Calu3 (cell line): ENCODE data around the gene PODXL2. TPM values are rescaled to one million over a fixed set of nuclear protein-coding genes. Genes with fewer than 3 reads are reported as not detected.

Experiments
- BruUV-seq: library from RNA; stranded (reverse); fragments of 400-500 nt; replicated peaks from 2 replicates; lab custom pipeline; 2021; lab: Mats Ljungman, UMichigan
- CTCF ChIA-PET: fragments of 300-600 bp; sonication (Branson Sonifier 250); formaldehyde crosslinking; loops from one replicate; lab custom pipeline; 2022; ENCODE audit warnings: antibody characterized with exemption; lab: Charles Lee
- DNase-seq: peaks from one replicate; pipeline ENCODE4 v3.0.0; 2022
- H3K27ac Mint-ChIP-seq: one replicate; pipeline ENCODE4 v1.8.0; 2022; ENCODE audit warnings: mixed read lengths; ENCODE audit not compliant: unreplicated experiment
- H3K27me3 Mint-ChIP-seq: one replicate; pipeline ENCODE4 v1.8.0; 2022; ENCODE audit warnings: mixed read lengths; ENCODE audit not compliant: unreplicated experiment
- H3K36me3 Mint-ChIP-seq: one replicate; pipeline ENCODE4 v1.8.0; 2022; ENCODE audit warnings: mild to moderate bottlenecking, moderate library complexity, mixed read lengths; ENCODE audit not compliant: insufficient read depth, unreplicated experiment
- H3K4me1 Mint-ChIP-seq: one replicate; pipeline ENCODE4 v1.8.0; 2022; ENCODE audit warnings: mild to moderate bottlenecking, low read depth, mixed read lengths; ENCODE audit not compliant: unreplicated experiment
- H3K4me3 Mint-ChIP-seq: one replicate; pipeline ENCODE4 v1.8.0; 2022; ENCODE audit warnings: mild to moderate bottlenecking, low read depth, moderate library complexity, mixed read lengths; ENCODE audit not compliant: unreplicated experiment
- H3K9me3 Mint-ChIP-seq: one replicate; pipeline ENCODE4 v1.8.0; 2022; ENCODE audit warnings: low read depth, mixed read lengths; ENCODE audit not compliant: unreplicated experiment
- CTCF ChIP-seq: fragments of 200-600 bp; IDR thresholded peaks from one replicate; pipeline ENCODE4 v1.8.0; 2022; ENCODE audit warnings: antibody characterized with exemption; ENCODE audit not compliant: unreplicated experiment
- intact Hi-C: fragments of 100-400 bp; cut with micrococcal nuclease; formaldehyde crosslinking; loops from one replicate; pipeline ENCODE4 v1.10.0; 2022; ENCODE audit not compliant: unreplicated experiment
- total RNA-seq: library from RNA; stranded (reverse); gene quantifications from 2 replicates; pipeline ENCODE4 v1.2.3, GENCODE V29; 2022

Gene PODXL2
- total RNA-seq, 1 experiment from 2014 or later, result 36.1 TPM

GRCh38 chr3:127711896-127712295, 82.9 kb downstream of the PODXL2 start:
- H3K4me1 Mint-ChIP-seq, result no peaks in the 10 kb centered on the region
- CTCF ChIA-PET, result interaction anchor here (0.7 kb wide), 1 partner anchor 96 kb away, joined by 3 read pairs; no protein-coding TSS in a partner anchor

GRCh38 chr3:127712461-127712860, 83.5 kb downstream of the PODXL2 start:
- Mint-ChIP-seq H3K36me3 (no peaks in the 10 kb centered on the region), H3K4me3 (no peak overlapping the region), H3K4me1 (no peaks in the 10 kb centered on the region), H3K9me3 (no peaks in the 10 kb centered on the region), H3K27ac (no peak overlapping the region), H3K27me3 (no peaks in the 10 kb centered on the region)
- CTCF ChIA-PET, result interaction anchor here (0.6 kb wide), 1 partner anchor 15 kb away, joined by 8 read pairs; no protein-coding TSS in a partner anchor
- BruUV-seq, result no TSS peak
- intact Hi-C loops, result no loop called here
- TF ChIP-seq CTCF, result no peak
- DNase-seq, result no peak

More at GRCh38 chr3:127711896-127712295, 82.9 kb downstream of the PODXL2 start:
- H3K9me3 Mint-ChIP-seq, result no peaks in the 10 kb centered on the region
- TF ChIP-seq CTCF, result no peak
- intact Hi-C loops, result no loop called here
- no peak overlapping the region for H3K27ac Mint-ChIP-seq
- no peaks in the 10 kb centered on the region for H3K27me3 Mint-ChIP-seq
- DNase-seq, result no peak
- no peaks in the 10 kb centered on the region for H3K36me3 Mint-ChIP-seq
- no TSS peak for BruUV-seq
- H3K4me3 Mint-ChIP-seq, result no peak overlapping the region

GRCh38 chr3:127712881-127713771, 84.1 kb downstream of the PODXL2 start:
- Mint-ChIP-seq H3K4me1 (no peaks in the 10 kb centered on the region), H3K9me3 (no peaks in the 10 kb centered on the region), H3K27me3 (no peaks in the 10 kb centered on the region), H3K36me3 (no peaks in the 10 kb centered on the region), H3K4me3 (no peak overlapping the region), H3K27ac (no peak overlapping the region)
- CTCF ChIA-PET, result interaction anchor here (0.6 kb wide), 2 partner anchors 14 to 36 kb away, joined by 3 to 8 read pairs; no protein-coding TSS in a partner anchor
- BruUV-seq, result no TSS peak
- no peak for TF ChIP-seq CTCF
- DNase-seq, result no peak
- intact Hi-C loops, result no loop called here

GRCh38 chr3:127714125-127714571, 85.2 kb downstream of the PODXL2 start:
- no peaks in the 10 kb centered on the region for H3K4me1 Mint-ChIP-seq
- H3K9me3 Mint-ChIP-seq, result no peaks in the 10 kb centered on the region
- H3K27me3 Mint-ChIP-seq, result no peaks in the 10 kb centered on the region
- H3K4me3 Mint-ChIP-seq, result no peak overlapping the region
- DNase-seq, result no peak
- no peak for TF ChIP-seq CTCF
- intact Hi-C loops, result no loop called here
- H3K36me3 Mint-ChIP-seq, result no peaks in the 10 kb centered on the region
- CTCF ChIA-PET, result interaction anchor here (0.6 to 0.7 kb wide), 3 partner anchors 35 to 165 kb away, joined by 3 to 5 read pairs (median 4); no protein-coding TSS in a partner anchor
- no peak overlapping the region for H3K27ac Mint-ChIP-seq
- BruUV-seq, result no TSS peak
